Measurements from ENCODE around the gene LRRC59. TPM values are rescaled to one million over a fixed set of nuclear protein-coding genes. Genes with fewer than 3 reads are reported as not detected.

Gene LRRC59
- total RNA-seq, 2 donors from 2014 or later = 37.1 to 101 TPM

GRCh38 chr17:50354776-50355175 is 42.5 kb downstream of the LRRC59 start:
- Mint-ChIP-seq H3K4me3 (no peak overlapping the region), H3K27ac (no peak overlapping the region), H3K27me3 (no peaks in the 10 kb centered on the region), H3K4me1 (peaks cover 14% of the 10 kb centered on the region), H3K36me3 (ENCODE audit: low read depth) (peaks cover 82% of the 10 kb centered on the region), H3K9me3 (no peaks in the 10 kb centered on the region)
- no peak for ATAC-seq (replicated peaks)

- H3K27me3 Mint-ChIP-seq = no peaks in the 10 kb centered on the region
- H3K9me3 Mint-ChIP-seq = no peaks in the 10 kb centered on the region
- H3K4me3 Mint-ChIP-seq = no peak overlapping the region
- H3K27ac Mint-ChIP-seq = peak overlapping the region; percentile 54
- ATAC-seq (replicated peaks) = no peak
- peaks cover 78% of the 10 kb centered on the region for H3K36me3 Mint-ChIP-seq (ENCODE audit: low read depth)
- peaks cover 14% of the 10 kb centered on the region for H3K4me1 Mint-ChIP-seq
These were observed 43.1 kb downstream of the LRRC59 start for GRCh38 chr17:50354198-50354597.

- peaks cover 14% of the 10 kb centered on the region for H3K4me1 Mint-ChIP-seq
- no peaks in the 10 kb centered on the region for H3K9me3 Mint-ChIP-seq
- peaks cover 73% of the 10 kb centered on the region for H3K36me3 Mint-ChIP-seq (ENCODE audit: low read depth)
- no peak for ATAC-seq (replicated peaks)
- no peak overlapping the region for H3K4me3 Mint-ChIP-seq
- no peaks in the 10 kb centered on the region for H3K27me3 Mint-ChIP-seq
- no peak overlapping the region for H3K27ac Mint-ChIP-seq
These were observed 43.6 kb downstream of the LRRC59 start for GRCh38 chr17:50353600-50354195.

- H3K4me1 Mint-ChIP-seq = peaks cover 21% of the 10 kb centered on the region
- H3K9me3 Mint-ChIP-seq = no peaks in the 10 kb centered on the region
- peak overlapping the region; percentile 75 for H3K27ac Mint-ChIP-seq
- ATAC-seq (replicated peaks) = no peak
- peaks cover 73% of the 10 kb centered on the region for H3K36me3 Mint-ChIP-seq (ENCODE audit: low read depth)
- no peak overlapping the region for H3K4me3 Mint-ChIP-seq
- no peaks in the 10 kb centered on the region for H3K27me3 Mint-ChIP-seq
These were observed 44.4 kb downstream of the LRRC59 start for GRCh38 chr17:50352693-50353599.

GRCh38 chr17:50352072-50352692 is 45.1 kb downstream of the LRRC59 start:
- Mint-ChIP-seq H3K4me1 (peaks cover 24% of the 10 kb centered on the region), H3K27ac (peak overlapping the region; percentile 75), H3K36me3 (ENCODE audit: low read depth) (peaks cover 69% of the 10 kb centered on the region)

GRCh38 chr17:50350733-50351132 is 46.6 kb downstream of the LRRC59 start:
- Mint-ChIP-seq H3K27me3 (no peaks in the 10 kb centered on the region), H3K4me3 (no peak overlapping the region), H3K36me3 (ENCODE audit: low read depth) (peaks cover 60% of the 10 kb centered on the region), H3K4me1 (peaks cover 24% of the 10 kb centered on the region), H3K27ac (peak overlapping the region; percentile 75), H3K9me3 (no peaks in the 10 kb centered on the region)
- ATAC-seq (replicated peaks) = no peak

More at GRCh38 chr17:50352072-50352692, 45.1 kb downstream of the LRRC59 start:
- H3K9me3 Mint-ChIP-seq = no peaks in the 10 kb centered on the region
- H3K27me3 Mint-ChIP-seq = no peaks in the 10 kb centered on the region
- ATAC-seq (replicated peaks) = no peak
- H3K4me3 Mint-ChIP-seq = no peak overlapping the region

GRCh38 chr17:50349243-50349600 is 48.1 kb downstream of the LRRC59 start:
- peak overlapping the region; percentile 93 for H3K27ac Mint-ChIP-seq
- peaks cover 31% of the 10 kb centered on the region for H3K4me1 Mint-ChIP-seq
- no peak for ATAC-seq (replicated peaks)
- H3K9me3 Mint-ChIP-seq = no peaks in the 10 kb centered on the region
- H3K4me3 Mint-ChIP-seq = peak overlapping the region; percentile 87
- H3K36me3 Mint-ChIP-seq (ENCODE audit: low read depth) = peaks cover 46% of the 10 kb centered on the region
- no peaks in the 10 kb centered on the region for H3K27me3 Mint-ChIP-seq

GRCh38 chr17:50348522-50349242 is 48.6 kb downstream of the LRRC59 start:
- Mint-ChIP-seq H3K4me1 (peaks cover 31% of the 10 kb centered on the region), H3K27me3 (no peaks in the 10 kb centered on the region), H3K27ac (peak overlapping the region; percentile 93), H3K36me3 (ENCODE audit: low read depth) (peaks cover 43% of the 10 kb centered on the region), H3K9me3 (no peaks in the 10 kb centered on the region), H3K4me3 (peak overlapping the region; percentile 87)
- no peak for ATAC-seq (replicated peaks)

- H3K4me1 Mint-ChIP-seq = peaks cover 31% of the 10 kb centered on the region
- peak overlapping the region; percentile 87 for H3K4me3 Mint-ChIP-seq
- no peaks in the 10 kb centered on the region for H3K27me3 Mint-ChIP-seq
- H3K27ac Mint-ChIP-seq = peak overlapping the region; percentile 93
- peaks cover 37% of the 10 kb centered on the region for H3K36me3 Mint-ChIP-seq (ENCODE audit: low read depth)
- ATAC-seq (replicated peaks) = no peak
- no peaks in the 10 kb centered on the region for H3K9me3 Mint-ChIP-seq
These were observed 49.4 kb downstream of the LRRC59 start for GRCh38 chr17:50347894-50348291.

- H3K27me3 Mint-ChIP-seq = no peaks in the 10 kb centered on the region
These were observed 50.0 kb downstream of the LRRC59 start for GRCh38 chr17:50347117-50347893.

GRCh38 chr17:50346313-50347116 is 50.8 kb downstream of the LRRC59 start:
- Mint-ChIP-seq H3K4me3 (peak overlapping the region; percentile 87), H3K4me1 (peaks cover 28% of the 10 kb centered on the region), H3K36me3 (ENCODE audit: low read depth) (peaks cover 27% of the 10 kb centered on the region), H3K27ac (peak overlapping the region; percentile 93), H3K9me3 (no peaks in the 10 kb centered on the region), H3K27me3 (no peaks in the 10 kb centered on the region)
- ATAC-seq (replicated peaks) = peak; percentile 59

More at GRCh38 chr17:50347117-50347893, 50.0 kb downstream of the LRRC59 start:
- Mint-ChIP-seq H3K4me3 (peak overlapping the region; percentile 87), H3K36me3 (ENCODE audit: low read depth) (peaks cover 35% of the 10 kb centered on the region), H3K9me3 (no peaks in the 10 kb centered on the region), H3K4me1 (peaks cover 31% of the 10 kb centered on the region), H3K27ac (peak overlapping the region; percentile 93)
- ATAC-seq (replicated peaks) = no peak

- Mint-ChIP-seq H3K4me3 (peak within 1 kb of the TSS; percentile 87), H3K27ac (peak within 1 kb of the TSS; percentile 93), H3K9me3 (no peaks in the 10 kb centered on the region), H3K36me3 (ENCODE audit: low read depth) (peaks cover 18% of the 10 kb centered on the region), H3K27me3 (no peaks in the 10 kb centered on the region), H3K4me1 (peaks cover 21% of the 10 kb centered on the region)
- peak; percentile 95 for ATAC-seq (replicated peaks)
These were observed 51.7 kb downstream of the LRRC59 start, which contains the start of gene XYLT2 for GRCh38 chr17:50345432-50346312. TSS of gene XYLT2 (plus strand) at chr17:50346126. CDS start at chr17:50346141, 15 bp downstream.

All from activated T-helper 17 cell treated with anti-CD3 and anti-CD28 coated beads, Interleukin-2, amount 50 U/mL, for 72 hours (primary cell).